Karpas-422 (cell line): ENCODE measurements around the gene CD19. TPM values are rescaled to one million over a fixed set of nuclear protein-coding genes. Genes with fewer than 3 reads are reported as not detected.
A peak's percentile ranks its signal among the peaks of the same experiment; 100 is the strongest.
"Not testable (repeated sequence)": the region's sequence is repeated elsewhere in the genome, so short reads cannot be mapped to it uniquely, and the experiment has no call there.

Experiments used
- DNase-seq: peaks from one replicate; pipeline ENCODE4 v3.0.0-alpha.2; 2015
- H2AFZ ChIP-seq: fragments of 200-600 bp; sonication (generic); 2 replicates; pipeline ENCODE4 v1.6.1; 2014; ENCODE audit warnings: antibody characterized with exemption, low read length, mixed read lengths
- H3K27ac ChIP-seq: fragments of 200-600 bp; sonication (generic); 2 replicates; pipeline ENCODE4 v1.5.1; 2014; ENCODE audit warnings: mild to moderate bottlenecking, low read length, moderate library complexity
- H3K27me3 ChIP-seq: fragments of 200-600 bp; sonication (generic); 2 replicates; pipeline ENCODE4 v1.6.1; 2014; ENCODE audit warnings: low read length, mixed read lengths
- H3K36me3 ChIP-seq: fragments of 200-600 bp; sonication (generic); 2 replicates; pipeline ENCODE4 v1.6.1; 2014; ENCODE audit warnings: low read length, mixed read lengths; ENCODE audit not compliant: insufficient read depth
- H3K4me1 ChIP-seq: fragments of 200-600 bp; sonication (generic); 2 replicates; pipeline ENCODE4 v1.6.1; 2014; ENCODE audit warnings: mild to moderate bottlenecking, low read length, mixed read lengths
- H3K4me2 ChIP-seq: fragments of 200-600 bp; sonication (generic); 2 replicates; pipeline ENCODE4 v1.6.1; 2014; ENCODE audit warnings: low read length, low read depth, mild to moderate bottlenecking; ENCODE audit not compliant: poor library complexity, severe bottlenecking
- H3K4me3 ChIP-seq: fragments of 200-600 bp; sonication (generic); 2 replicates; pipeline ENCODE4 v1.5.1; 2014; ENCODE audit warnings: mild to moderate bottlenecking, antibody characterized with exemption, low read length, mixed read lengths
- H3K79me2 ChIP-seq: fragments of 200-600 bp; sonication (generic); 2 replicates; pipeline ENCODE4 v1.6.1; 2014; ENCODE audit warnings: mild to moderate bottlenecking, low read length, mixed read lengths
- H3K9ac ChIP-seq: fragments of 200-600 bp; sonication (generic); 2 replicates; pipeline ENCODE4 v1.6.0; 2014; ENCODE audit warnings: low read length
- H3K9me2 ChIP-seq: fragments of 200-600 bp; sonication (generic), shearing (Covaris generic); replicated peaks from 2 replicates; pipeline ENCODE4 v1.6.0; 2014; ENCODE audit warnings: mild to moderate bottlenecking, low read length, moderate library complexity; ENCODE audit not compliant: insufficient read depth
- H3K9me3 ChIP-seq: fragments of 300-700, 200-600 bp; sonication (generic); 2 replicates; pipeline ENCODE4 v1.6.1; 2014; ENCODE audit warnings: low read length, mixed read lengths
- H4K20me1 ChIP-seq: fragments of 200-600 bp; sonication (generic); 2 replicates; pipeline ENCODE4 v1.6.1; 2014; ENCODE audit warnings: mild to moderate bottlenecking, antibody characterized with exemption, low read length, low read depth; ENCODE audit not compliant: insufficient read depth
- total RNA-seq: library from RNA; depleted of rRNA; stranded (reverse); fragments of >200 nt; shearing (Covaris generic); gene quantifications from 2 replicates; pipeline ENCODE4 v1.2.3, GENCODE V29; 2014; ENCODE audit warnings: low replicate concordance

Gene CD19
- total RNA-seq, 1 experiment from 2014 or later = 194 TPM

GRCh38 chr16:28951410-28951943 is 19.7 kb downstream of the CD19 start:
- H4K20me1 ChIP-seq = no peaks in the 10 kb centered on the region
- peak overlapping the region; percentile 88 for H3K9ac ChIP-seq
- no peaks in the 10 kb centered on the region for H3K9me2 ChIP-seq
- H3K4me2 ChIP-seq = peak overlapping the region; percentile 81
- peaks cover 30% of the 10 kb centered on the region for H3K36me3 ChIP-seq
- H2AFZ ChIP-seq = no peak overlapping the region
- H3K4me3 ChIP-seq = peak overlapping the region; percentile 87
- H3K9me3 ChIP-seq = no peaks in the 10 kb centered on the region
- peak overlapping the region; percentile 28; the same call in 1 of the 2 replicates for H3K27ac ChIP-seq
- peak; percentile 68 for DNase-seq
- peaks cover 14% of the 10 kb centered on the region for H3K4me1 ChIP-seq
- H3K27me3 ChIP-seq = no peaks in the 10 kb centered on the region
- H3K79me2 ChIP-seq = peaks cover 36% of the 10 kb centered on the region

GRCh38 chr16:28958216-28958615 is 26.4 kb downstream of the CD19 start:
- Histone ChIP-seq H3K79me2 (peaks cover 13% of the 10 kb centered on the region), H3K9me3 (no peaks in the 10 kb centered on the region), H3K9me2 (no peaks in the 10 kb centered on the region), H3K4me2 (no peak overlapping the region), H3K36me3 (peaks cover 47% of the 10 kb centered on the region), H3K9ac (no peak overlapping the region), H3K27me3 (no peaks in the 10 kb centered on the region), H2AFZ (no peak overlapping the region), H4K20me1 (no peaks in the 10 kb centered on the region), H3K4me3 (no peak overlapping the region), H3K27ac (no peak overlapping the region), H3K4me1 (no peaks in the 10 kb centered on the region)
- no peak for DNase-seq

DNA sequence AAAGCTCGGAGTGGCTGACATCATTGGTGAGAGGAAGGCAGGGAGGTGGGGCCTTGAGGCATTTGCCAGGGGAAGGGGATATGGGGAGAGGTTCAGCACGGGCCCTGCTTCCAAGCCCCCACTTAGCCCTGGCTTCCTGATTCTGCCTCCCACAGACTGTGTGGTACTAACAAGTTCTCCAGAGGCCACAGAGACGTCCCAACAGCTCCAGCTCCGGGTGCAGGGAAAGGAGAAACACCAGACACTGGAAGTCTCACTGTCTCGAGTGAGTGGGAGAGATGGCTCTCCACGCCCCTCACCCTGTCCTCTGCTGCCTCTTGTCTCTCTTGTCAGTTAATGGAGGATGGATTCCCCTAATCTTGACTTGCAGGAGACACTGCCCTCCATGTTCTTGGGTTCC is 27.1 kb downstream of the CD19 start:
- Histone ChIP-seq H3K4me1 (no peaks in the 10 kb centered on the region), H3K4me2 (no peak overlapping the region), H2AFZ (no peak overlapping the region), H3K27me3 (no peaks in the 10 kb centered on the region), H3K27ac (no peak overlapping the region), H3K9me2 (no peaks in the 10 kb centered on the region), H3K79me2 (peaks cover 8% of the 10 kb centered on the region), H3K36me3 (peaks cover 41% of the 10 kb centered on the region), H4K20me1 (no peaks in the 10 kb centered on the region), H3K9ac (no peak overlapping the region), H3K9me3 (no peaks in the 10 kb centered on the region), H3K4me3 (no peak overlapping the region)
- DNase-seq = no peak

- Histone ChIP-seq H3K9me3 (no peaks in the 10 kb centered on the region), H3K36me3 (peaks cover 24% of the 10 kb centered on the region), H3K9ac (no peak overlapping the region), H3K9me2 (no peaks in the 10 kb centered on the region), H3K4me2 (no peak overlapping the region), H3K27ac (no peak overlapping the region), H3K4me1 (no peaks in the 10 kb centered on the region), H4K20me1 (peaks cover 8% of the 10 kb centered on the region; the same call in 1 of the 2 replicates), H3K79me2 (no peaks in the 10 kb centered on the region), H3K4me3 (no peak overlapping the region), H3K27me3 (no peaks in the 10 kb centered on the region), H2AFZ (no peak overlapping the region)
- DNase-seq = no peak
Measured at GRCh38 chr16:28964072-28964471, 32.3 kb downstream of the CD19 start.

DNA sequence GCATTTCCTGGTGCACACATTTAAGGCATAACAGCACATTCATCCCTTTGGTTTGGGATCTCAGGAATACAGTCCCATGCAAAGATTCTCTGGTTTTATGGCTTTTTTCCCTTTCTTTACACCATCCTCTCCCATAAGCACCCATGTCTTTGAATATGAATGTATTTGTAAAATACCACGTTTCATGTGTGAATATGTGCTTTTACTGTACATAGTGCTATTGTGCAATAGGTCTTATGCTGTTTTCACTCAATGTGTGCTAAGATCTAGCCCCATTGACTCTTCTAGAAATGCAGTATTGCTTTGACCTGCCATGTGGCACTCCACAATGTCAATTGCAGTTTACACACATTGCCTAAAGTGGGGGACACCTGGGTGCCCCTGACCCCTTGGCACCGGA is 32.7 kb downstream of the CD19 start:
- H3K79me2 ChIP-seq = no peaks in the 10 kb centered on the region
- no peak overlapping the region for H3K4me3 ChIP-seq
- H3K4me1 ChIP-seq = no peaks in the 10 kb centered on the region
- no peaks in the 10 kb centered on the region for H3K9me3 ChIP-seq
- no peak overlapping the region for H3K9ac ChIP-seq
- no peaks in the 10 kb centered on the region for H3K9me2 ChIP-seq
- no peak overlapping the region for H3K4me2 ChIP-seq
- no peak for DNase-seq
- H4K20me1 ChIP-seq = peaks cover 8% of the 10 kb centered on the region; the same call in 1 of the 2 replicates
- H2AFZ ChIP-seq = no peak overlapping the region
- no peaks in the 10 kb centered on the region for H3K27me3 ChIP-seq
- no peak overlapping the region for H3K27ac ChIP-seq
- H3K36me3 ChIP-seq = peaks cover 24% of the 10 kb centered on the region

GRCh38 chr16:28967156-28967555 is 35.4 kb downstream of the CD19 start:
- no peaks in the 10 kb centered on the region for H3K9me3 ChIP-seq
- no peaks in the 10 kb centered on the region for H3K79me2 ChIP-seq
- H3K4me2 ChIP-seq = no peak overlapping the region
- no peak overlapping the region for H3K27ac ChIP-seq
- no peak for DNase-seq
- peaks cover 12% of the 10 kb centered on the region for H3K36me3 ChIP-seq
- no peak overlapping the region for H2AFZ ChIP-seq
- H3K9me2 ChIP-seq = no peaks in the 10 kb centered on the region
- no peaks in the 10 kb centered on the region for H3K27me3 ChIP-seq
- H4K20me1 ChIP-seq = peaks cover 8% of the 10 kb centered on the region; the same call in 1 of the 2 replicates
- H3K4me3 ChIP-seq = no peak overlapping the region
- H3K4me1 ChIP-seq = no peaks in the 10 kb centered on the region
- no peak overlapping the region for H3K9ac ChIP-seq

DNA sequence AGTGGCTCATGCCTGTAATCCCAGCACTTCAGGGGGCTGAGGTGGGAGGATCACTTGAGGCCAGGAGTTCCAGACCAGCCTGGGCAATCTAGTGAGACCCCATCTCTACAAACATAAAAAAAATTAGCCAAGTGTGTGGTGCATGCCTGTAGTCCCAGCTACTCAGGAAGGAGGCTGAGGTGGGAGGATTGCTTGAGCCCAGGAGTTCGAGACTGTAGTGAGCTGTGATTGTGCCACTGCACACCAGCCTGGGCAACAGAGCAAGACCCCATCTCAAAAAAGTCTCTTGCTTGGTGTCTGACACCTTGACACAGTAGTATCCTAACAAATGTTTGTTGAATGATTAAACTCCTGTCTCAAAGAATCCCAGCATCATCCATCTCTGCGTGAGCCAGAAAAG is 37.9 kb downstream of the CD19 start:
- DNase-seq, H3K4me3 ChIP-seq: not testable (repeated sequence)

GRCh38 chr16:28974007-28974436 is 42.3 kb downstream of the CD19 start:
- no peaks in the 10 kb centered on the region for H3K9me2 ChIP-seq
- H4K20me1 ChIP-seq = no peaks in the 10 kb centered on the region
- H3K4me1 ChIP-seq = peaks cover 19% of the 10 kb centered on the region
- H3K27ac ChIP-seq = peak overlapping the region; percentile 48; the same call in 1 of the 2 replicates
- no peaks in the 10 kb centered on the region for H3K27me3 ChIP-seq
- H3K4me2 ChIP-seq = peak overlapping the region; percentile 97
- H3K9ac ChIP-seq = peak overlapping the region; percentile 87
- peak overlapping the region; percentile 97 for H2AFZ ChIP-seq
- peaks cover 11% of the 10 kb centered on the region; the same call in 1 of the 2 replicates for H3K79me2 ChIP-seq
- H3K4me3 ChIP-seq = peak overlapping the region; percentile 95
- no peak for DNase-seq
- H3K9me3 ChIP-seq = no peaks in the 10 kb centered on the region
- H3K36me3 ChIP-seq = no peaks in the 10 kb centered on the region

More for the DNA sequence above, 37.9 kb downstream of the CD19 start:
- H3K9me3 ChIP-seq, H3K27ac ChIP-seq, H3K27me3 ChIP-seq, H3K4me2 ChIP-seq, H2AFZ ChIP-seq, H3K4me1 ChIP-seq, H3K36me3 ChIP-seq, H3K9me2 ChIP-seq, H4K20me1 ChIP-seq, H3K9ac ChIP-seq, H3K79me2 ChIP-seq: not testable (repeated sequence)
